CD4-positive, alpha-beta T cell treated with Interleukin-1 beta for 1 hour (primary cell): ENCODE data around the gene RABL2B.
A peak's percentile ranks its signal among the peaks of the same experiment; 100 is the strongest.

Experiments used
- DNase-seq, 2 donors: peaks; one replicate each; pipeline ENCODE4 v3.0.0-alpha.2; 2020 to 2022

Gene RABL2B

DNA sequence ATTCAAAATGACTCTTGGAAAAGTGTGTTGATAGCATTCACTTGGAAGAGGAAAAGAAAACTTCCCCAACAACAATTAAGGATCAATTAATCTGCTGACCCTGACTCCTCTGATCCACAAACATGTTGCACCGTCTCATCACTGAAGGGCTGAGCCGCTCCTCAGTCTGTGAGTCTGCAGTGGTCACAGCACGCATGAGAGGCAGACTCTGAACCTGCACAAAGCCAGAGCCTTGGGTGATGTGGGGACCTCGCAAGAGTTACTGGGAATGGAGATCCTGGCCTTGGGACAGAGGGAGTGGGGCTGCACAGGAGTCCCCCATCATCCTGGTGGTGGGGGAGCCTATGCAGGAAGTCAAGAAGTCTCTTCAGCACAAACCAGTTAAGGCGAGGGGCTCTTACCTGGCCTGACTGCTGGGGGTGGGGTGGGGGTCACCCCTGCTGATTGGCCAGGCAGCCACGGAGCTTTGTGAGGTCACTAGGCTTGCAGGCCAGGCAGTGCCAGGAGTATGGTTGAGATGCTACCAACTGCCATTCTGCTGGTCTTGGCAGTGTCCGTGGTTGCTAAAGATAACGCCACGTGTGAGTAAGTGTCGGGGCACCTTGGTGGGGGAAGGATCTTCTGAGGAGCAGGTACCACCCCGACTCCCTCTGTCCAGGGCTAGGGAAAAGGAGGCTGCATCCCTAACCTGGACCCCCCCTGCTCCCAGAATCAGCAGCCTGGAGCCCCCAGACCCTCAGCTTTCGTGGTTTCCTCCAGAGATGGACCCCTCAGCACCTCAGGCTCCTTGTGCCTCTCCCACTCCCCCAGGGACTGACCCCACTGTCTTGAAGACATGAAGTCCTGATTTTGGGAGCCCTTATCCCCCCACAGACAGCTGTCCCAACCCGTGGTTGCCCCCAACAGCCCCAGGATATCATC is 45.4 kb downstream of the RABL2B start, which contains the start of gene ACR:
Gene ACR (plus strand): TSS at position 477 of the 921 bp plus-strand sequence. CDS start 32 bp downstream, at position 509.
- DNase-seq: no peak

GRCh38 chr22:50735739-50736030 is 47.8 kb downstream of the RABL2B start:
- no peak for DNase-seq

- no peak for DNase-seq
These were observed 48.3 kb downstream of the RABL2B start for GRCh38 chr22:50734986-50735738.

DNA sequence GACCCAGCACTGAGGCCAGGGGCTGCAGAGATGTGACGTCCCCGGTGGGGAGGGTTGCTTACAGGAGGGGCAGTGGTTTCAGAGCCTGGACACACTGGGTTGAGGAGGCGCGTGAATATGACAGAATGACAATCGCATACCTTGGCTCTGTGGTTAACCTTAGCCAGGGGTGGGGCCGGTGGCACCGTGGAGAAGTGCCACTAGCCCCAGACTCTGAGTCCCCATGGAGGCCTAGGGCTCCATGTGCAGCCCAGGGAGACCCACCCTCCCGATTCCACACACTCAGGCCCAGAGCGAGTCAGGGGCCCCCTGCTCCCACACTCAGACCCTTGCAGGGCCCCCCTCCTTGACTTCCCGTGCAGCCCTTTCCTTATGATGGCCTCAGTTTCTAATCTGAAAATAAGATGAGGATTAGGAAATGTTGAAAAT is 49.1 kb downstream of the RABL2B start:
- DNase-seq: no peak

DNA sequence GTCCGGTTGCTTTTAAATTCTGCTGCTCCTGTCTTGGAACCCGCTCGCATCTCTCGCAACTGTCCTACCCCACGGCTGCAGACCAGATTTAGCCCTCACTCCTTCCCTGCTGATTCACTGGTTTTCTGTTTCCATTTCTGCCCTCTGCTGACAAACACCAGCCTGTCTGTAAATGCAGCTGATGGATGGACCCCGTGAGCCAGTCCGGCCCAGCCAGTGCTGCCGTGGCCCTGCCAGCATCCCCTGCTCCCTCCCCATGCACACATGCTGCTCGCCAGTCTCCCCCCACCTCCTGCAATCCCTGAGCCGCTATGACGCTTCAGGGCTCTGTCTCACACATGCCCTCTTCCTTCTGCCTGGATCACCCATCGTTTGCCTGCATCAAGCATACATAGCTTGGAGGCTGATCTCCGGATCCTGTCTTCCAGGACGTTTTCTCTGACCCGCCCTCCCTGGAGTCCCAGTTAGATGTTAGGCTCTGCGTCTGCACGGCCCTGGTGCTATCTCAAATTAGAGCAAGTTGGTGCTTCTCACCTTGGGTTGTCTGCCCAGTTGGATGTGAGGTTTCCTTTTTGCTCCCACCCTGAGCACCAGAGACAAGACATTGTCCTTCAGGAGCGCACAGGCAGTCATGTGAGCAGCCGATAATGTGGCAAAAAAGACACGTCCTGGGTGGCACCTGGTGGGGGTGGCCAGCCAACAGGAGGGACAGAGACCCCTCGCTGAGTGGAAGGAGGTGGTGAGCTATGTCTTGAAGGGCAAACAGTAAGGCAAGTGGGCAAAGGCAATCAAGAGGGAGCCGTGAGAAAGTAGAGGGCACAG is 49.7 kb downstream of the RABL2B start:
- no peak for DNase-seq

- DNase-seq: no peak
These were observed 50.8 kb downstream of the RABL2B start for GRCh38 chr22:50732681-50733080.

DNA sequence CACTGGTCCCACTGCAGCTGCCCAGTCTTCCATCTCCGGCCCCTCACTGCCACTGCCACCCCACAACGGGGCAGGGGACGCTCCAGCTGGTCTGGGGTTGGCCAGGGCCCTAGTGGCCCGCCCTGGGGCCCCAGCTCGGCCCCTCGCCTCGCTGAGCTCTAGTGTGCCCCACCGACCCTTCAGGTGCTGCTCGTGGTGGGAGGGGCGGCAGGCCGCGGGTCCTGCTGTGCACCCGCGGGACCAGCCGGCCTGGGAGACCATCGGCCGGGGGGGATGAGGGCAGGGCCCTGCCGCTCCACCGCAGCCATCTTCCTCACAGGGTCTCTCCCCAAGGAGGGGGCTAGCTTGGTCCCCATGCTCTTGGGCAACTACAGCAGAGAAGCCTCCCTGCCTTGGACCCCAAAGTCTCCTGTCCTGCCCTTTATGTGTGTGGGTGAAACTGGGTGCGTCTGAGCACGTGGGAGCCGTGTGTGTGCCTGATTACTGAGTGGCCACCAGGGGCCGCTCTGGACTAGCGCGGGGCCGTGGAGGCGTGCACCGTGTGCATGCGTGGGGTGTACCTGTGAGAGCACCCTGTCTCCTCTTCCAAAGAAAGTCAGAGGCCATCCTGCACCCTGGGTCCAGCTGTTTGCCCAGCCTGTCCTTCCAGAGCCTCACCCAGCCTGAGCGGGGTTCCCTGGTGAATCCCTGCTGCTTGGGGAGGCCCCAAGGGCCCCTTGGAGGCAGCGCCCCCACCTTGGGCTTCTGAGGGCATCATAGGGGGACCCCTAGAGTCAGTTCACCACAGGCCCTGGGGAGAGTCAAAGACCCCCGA is 51.4 kb downstream of the RABL2B start:
- peak; percentile 55 to 69 for DNase-seq

DNA sequence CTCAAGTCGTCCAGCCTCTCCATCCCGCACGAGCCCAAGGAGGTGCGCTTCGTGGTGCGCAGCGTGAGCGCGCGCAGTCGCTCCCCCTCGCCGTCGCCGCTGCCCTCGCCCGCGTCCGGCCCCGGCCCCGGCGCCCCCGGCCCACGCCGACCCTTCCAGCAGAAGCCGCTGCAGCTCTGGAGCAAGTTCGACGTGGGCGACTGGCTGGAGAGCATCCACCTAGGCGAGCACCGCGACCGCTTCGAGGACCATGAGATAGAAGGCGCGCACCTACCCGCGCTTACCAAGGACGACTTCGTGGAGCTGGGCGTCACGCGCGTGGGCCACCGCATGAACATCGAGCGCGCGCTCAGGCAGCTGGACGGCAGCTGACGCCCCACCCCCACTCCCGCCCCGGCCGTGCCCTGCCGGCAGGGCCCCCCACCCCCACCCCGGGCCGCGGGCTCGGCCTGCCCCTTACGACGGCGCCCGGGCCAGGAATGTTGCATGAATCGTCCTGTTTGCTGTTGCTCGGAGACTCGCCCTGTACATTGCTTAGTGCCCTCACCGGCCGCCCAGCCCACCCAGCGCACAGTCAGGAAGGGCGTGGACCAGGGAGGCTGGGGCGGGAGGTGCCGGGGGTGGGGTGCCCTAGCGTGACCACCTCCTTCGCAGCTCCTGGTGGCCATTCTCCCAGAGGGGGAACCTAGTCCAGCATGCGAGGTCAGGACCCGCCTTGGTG is 52.3 kb downstream of the RABL2B start:
- no peak for DNase-seq

GRCh38 chr22:50730013-50730891 is 53.2 kb downstream of the RABL2B start:
- no peak for DNase-seq

DNA sequence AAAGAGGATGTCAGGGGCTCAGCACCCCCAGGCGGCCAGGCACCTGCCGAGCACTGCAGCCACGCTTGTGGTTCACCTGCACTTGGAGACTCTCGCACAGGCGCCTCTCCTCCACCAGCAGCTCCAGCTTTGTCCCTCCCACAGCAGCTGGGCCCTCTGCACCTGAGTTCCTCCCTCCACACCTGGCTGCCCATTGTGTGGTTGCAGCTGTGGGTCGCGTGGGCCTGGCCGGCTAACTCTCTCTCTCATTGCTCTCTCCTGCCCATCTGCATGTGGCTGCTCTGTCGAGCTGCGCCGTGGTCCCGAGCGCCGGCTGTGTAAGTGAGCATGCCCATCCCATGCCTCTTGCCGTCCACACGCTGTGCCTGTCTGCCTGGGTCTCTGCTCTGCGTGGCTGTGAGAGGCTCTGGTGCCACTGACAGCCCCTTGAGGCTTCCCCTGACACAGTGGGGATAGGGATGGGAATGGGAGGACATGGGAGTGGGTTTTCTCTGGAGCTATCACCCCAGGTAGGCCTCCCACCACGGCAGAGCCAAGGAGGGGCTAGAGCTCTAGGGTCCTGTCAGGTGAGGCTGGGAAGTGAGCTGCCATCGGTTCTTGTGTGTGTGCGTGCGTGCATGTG is 53.9 kb downstream of the RABL2B start:
- no peak for DNase-seq

DNA sequence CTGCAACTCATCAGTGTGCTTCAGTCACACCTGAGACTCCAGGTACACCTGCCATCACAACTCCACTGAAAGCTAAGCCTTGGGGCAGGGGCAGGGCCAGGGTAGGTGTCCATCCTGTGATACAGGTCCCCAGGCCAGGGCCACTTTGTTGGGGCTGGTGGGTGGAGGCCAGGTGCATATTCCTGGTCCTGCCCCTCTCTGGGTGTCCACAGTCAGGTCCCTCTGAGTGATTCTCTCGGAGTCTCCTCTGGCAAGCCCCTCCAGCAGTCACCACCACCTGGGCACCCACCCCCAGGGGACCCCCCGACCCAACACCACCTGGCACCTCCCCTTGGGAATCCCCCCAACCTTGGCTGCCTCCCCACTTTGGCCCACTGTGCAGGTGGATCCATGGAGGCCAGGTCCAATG is 54.9 kb downstream of the RABL2B start:
- DNase-seq: no peak

DNA sequence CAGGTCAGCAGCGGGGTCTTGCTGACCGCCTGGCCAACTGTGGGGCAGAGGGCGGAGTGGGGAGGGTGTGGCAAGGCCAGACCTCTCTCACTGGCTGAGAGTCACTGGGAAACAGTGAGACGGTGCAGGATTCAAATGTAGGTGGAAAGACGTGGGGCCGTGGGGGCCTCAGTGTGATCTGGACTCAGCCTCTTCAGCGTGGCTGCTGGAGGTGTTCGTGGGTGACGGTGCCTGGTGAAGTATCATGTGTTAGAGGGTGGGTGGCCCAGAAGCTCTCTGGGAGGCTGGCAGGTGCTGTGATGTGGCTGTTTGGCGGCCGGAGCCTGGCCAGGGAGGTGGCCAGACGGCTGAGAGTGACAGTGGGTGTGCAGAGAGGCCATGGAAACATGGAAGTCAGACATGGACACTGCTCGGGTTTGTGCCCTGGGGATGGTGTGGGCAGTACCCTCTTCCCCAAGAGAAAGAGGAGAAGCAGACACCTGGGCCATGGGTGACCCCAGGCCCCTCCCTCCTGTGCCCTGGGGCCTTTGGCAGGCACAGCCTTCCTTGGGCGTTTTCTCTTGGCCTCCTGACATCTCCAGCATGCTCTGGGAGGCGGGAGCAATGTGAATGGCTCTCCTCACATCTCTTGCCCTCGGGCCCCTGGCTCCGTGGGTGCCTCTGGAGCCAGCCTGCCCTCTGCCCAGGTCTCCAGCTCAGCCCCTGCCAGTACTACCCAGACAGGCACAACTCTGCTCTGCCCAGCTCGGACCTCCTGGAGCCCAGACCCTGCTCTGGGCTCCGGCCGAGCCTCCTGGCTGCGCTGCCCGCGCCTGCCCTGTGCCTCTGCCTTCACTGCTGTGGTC is 55.5 kb downstream of the RABL2B start:
- no peak for DNase-seq

DNA sequence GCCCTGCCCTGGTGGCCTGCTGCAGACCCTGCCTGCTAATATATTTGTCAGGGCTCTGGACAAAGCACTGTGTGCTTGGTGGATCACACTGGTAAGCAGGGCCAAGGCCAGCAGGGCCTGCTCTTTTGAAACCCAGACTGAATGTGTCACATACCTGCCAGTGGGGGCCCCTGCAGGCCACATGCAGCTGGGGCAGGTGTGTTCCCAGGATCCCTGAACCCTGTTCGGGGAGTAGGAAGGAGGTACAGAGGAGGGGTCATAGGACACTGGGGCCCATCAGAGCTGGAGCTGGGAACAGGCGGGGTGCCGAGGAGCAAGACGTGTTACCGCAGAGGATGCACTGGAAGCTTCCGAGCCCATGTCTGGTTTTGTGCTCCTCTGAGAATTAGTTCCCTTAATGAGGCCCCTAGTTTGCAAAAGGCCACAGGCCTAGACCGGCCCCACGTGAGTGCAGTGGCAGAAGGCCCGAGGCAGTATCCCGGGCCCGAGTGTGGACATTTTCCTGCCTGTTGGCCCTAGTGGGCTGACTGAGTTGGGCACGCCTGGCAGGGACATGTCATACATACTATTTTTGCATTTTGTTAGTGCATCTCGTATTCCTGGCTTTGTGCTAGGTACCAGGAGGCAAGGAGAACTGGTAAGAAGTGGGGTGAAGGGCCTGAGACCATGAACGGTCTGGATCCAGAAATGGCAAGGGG is 56.6 kb downstream of the RABL2B start:
- no peak for DNase-seq

GRCh38 chr22:50725597-50725996 is 57.8 kb downstream of the RABL2B start:
- DNase-seq: no peak

GRCh38 chr22:50724616-50725015 is 58.8 kb downstream of the RABL2B start:
- DNase-seq: no peak

GRCh38 chr22:50723991-50724390 is 59.4 kb downstream of the RABL2B start:
- DNase-seq: no peak

GRCh38 chr22:50722716-50723428 is 60.6 kb downstream of the RABL2B start:
- no peak for DNase-seq
